HL-60 (cell line): ENCODE measurements around the gene MPLKIP.

ENCODE experiments used
- CTCF ChIP-seq: IDR thresholded peaks from one replicate; pipeline ENCODE4 v1.5.1; 2011; ENCODE audit warnings: low read length, control low read depth, inconsistent platforms; ENCODE audit not compliant: insufficient read depth
- GABPA ChIP-seq: IDR thresholded peaks from 2 replicates; pipeline ENCODE4 v1.6.1; 2012; ENCODE audit warnings: low read depth
- POLR2AphosphoS5 ChIP-seq: IDR thresholded peaks from 2 replicates; pipeline ENCODE4 v1.6.1; 2012; ENCODE audit warnings: low read depth
- REST ChIP-seq: IDR thresholded peaks from 2 replicates; pipeline ENCODE4 v1.6.1; 2012; ENCODE audit warnings: low read depth; ENCODE audit not compliant: insufficient replicate concordance
- SPI1 ChIP-seq: IDR thresholded peaks from 2 replicates; pipeline ENCODE4 v1.6.1; 2012; ENCODE audit warnings: low read depth, mild to moderate bottlenecking, borderline replicate concordance

GRCh38 chr7:40133561-40134427 is 628 bp downstream of the MPLKIP start:
- no peak for TF ChIP-seq CTCF
- no peak; the same call in 1 of the 2 replicates for TF ChIP-seq POLR2AphosphoS5
- no peak for TF ChIP-seq REST
- TF ChIP-seq GABPA: no peak
- no peak for TF ChIP-seq SPI1
